ENCODE results near the gene SOWAHC. TPM values are rescaled to one million over a fixed set of nuclear protein-coding genes. Genes with fewer than 3 reads are reported as not detected.

Gene SOWAHC
- polyA plus RNA-seq, 1 experiment, result 5.2 TPM

GRCh38 chr2:109591206-109591605, 23.0 kb upstream of the SOWAHC start:
- no peak for TF ChIP-seq CTCF (IDR thresholded peaks at IDR 0.05; ENCODE audit: insufficient read depth, low read depth, low read length)
- no peak for DNase-seq (ENCODE audit: low read depth)
- CTCF ChIA-PET, result interaction anchor here (1.2 kb wide), 1 partner anchor 45 kb away, joined by 4 read pairs; no protein-coding TSS in a partner anchor
- POLR2A ChIA-PET, result no interaction called here
- Histone ChIP-seq H3K27me3 (ENCODE audit: control insufficient read depth, insufficient read depth, low read length) (no peaks in the 10 kb centered on the region), H3K36me3 (ENCODE audit: control insufficient read depth, insufficient read depth, low read length) (peaks cover 3% of the 10 kb centered on the region), H3K4me3 (ENCODE audit: low read depth, low read length) (no peak overlapping the region)

DNA sequence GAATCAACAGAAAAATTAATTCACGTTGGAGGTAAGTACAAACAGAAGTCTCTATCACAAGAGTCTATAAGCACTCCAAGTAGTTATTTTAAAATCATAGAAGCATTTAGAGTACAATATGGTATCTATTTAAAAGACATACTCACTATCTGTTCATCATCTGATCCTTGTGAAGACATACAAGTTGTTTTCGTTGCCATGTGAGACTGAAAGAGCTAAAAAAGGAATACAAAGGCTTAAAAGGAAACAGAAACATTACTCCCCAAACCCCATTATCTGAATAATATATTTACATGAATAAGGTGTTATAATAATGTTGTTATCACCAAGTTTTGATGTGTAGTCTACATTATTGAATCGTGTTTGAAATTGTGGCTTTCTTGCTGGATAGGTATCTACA, 21.3 kb upstream of the SOWAHC start:
- CTCF ChIA-PET, result no interaction called here
- Histone ChIP-seq H3K36me3 (ENCODE audit: control insufficient read depth, insufficient read depth, low read length) (peaks cover 3% of the 10 kb centered on the region), H3K27me3 (ENCODE audit: control insufficient read depth, insufficient read depth, low read length) (no peaks in the 10 kb centered on the region), H3K4me3 (ENCODE audit: low read depth, low read length) (no peak overlapping the region)
- TF ChIP-seq CTCF (IDR thresholded peaks at IDR 0.05; ENCODE audit: insufficient read depth, low read depth, low read length), result no peak
- DNase-seq (ENCODE audit: low read depth), result no peak
- POLR2A ChIA-PET, result no interaction called here

DNA sequence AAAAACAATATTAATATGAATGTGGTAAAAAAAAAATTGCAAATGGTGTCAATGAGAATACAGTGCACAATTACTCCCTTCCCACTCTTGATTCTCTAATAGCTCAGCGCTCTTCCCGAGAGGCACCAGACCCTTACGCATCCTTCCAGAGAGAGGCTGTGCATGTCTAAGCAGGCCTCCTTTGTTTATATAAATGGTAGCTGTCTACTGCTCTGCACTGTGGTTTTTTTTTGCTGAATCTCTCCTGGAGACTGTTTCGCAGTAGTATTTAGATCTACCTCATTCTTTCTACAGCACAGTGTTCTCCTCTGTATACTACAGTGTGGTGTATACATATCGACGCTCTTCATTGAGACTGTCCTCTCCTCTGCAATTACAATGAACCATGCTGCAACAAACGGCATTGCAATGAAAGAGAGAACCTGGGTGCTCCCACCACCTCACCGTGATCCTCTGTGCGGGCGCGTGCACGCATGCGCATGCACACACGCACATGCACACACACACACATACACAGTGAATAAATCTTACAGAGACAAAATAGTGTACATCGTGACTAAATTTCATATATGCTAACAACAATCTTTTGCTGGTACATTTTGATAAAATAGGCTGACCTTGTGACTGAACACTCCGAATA, 19.8 kb upstream of the SOWAHC start:
- ChIA-PET CTCF (interaction anchor here (1.3 kb wide), 1 partner anchor 21 kb away, joined by 5 read pairs; no protein-coding TSS in a partner anchor), POLR2A (no interaction called here)
- H3K36me3 ChIP-seq (ENCODE audit: control insufficient read depth, insufficient read depth, low read length), result peaks cover 3% of the 10 kb centered on the region
- H3K4me3 ChIP-seq (ENCODE audit: low read depth, low read length), result no peak overlapping the region
- DNase-seq (ENCODE audit: low read depth), result no peak
- TF ChIP-seq CTCF (IDR thresholded peaks at IDR 0.05; ENCODE audit: insufficient read depth, low read depth, low read length), result no peak
- no peaks in the 10 kb centered on the region for H3K27me3 ChIP-seq (ENCODE audit: control insufficient read depth, insufficient read depth, low read length)

- ChIA-PET POLR2A (no interaction called here), CTCF (no interaction called here)
- no peak for DNase-seq (ENCODE audit: low read depth)
- no peak overlapping the region for H3K4me3 ChIP-seq (ENCODE audit: low read depth, low read length)
- H3K27me3 ChIP-seq (ENCODE audit: control insufficient read depth, insufficient read depth, low read length), result no peaks in the 10 kb centered on the region
- no peak for TF ChIP-seq CTCF (IDR thresholded peaks at IDR 0.05; ENCODE audit: insufficient read depth, low read depth, low read length)
- H3K36me3 ChIP-seq (ENCODE audit: control insufficient read depth, insufficient read depth, low read length), result peaks cover 1% of the 10 kb centered on the region; the same call in 1 of the 2 replicates
Measured at GRCh38 chr2:109595644-109596043, 18.5 kb upstream of the SOWAHC start.

DNA sequence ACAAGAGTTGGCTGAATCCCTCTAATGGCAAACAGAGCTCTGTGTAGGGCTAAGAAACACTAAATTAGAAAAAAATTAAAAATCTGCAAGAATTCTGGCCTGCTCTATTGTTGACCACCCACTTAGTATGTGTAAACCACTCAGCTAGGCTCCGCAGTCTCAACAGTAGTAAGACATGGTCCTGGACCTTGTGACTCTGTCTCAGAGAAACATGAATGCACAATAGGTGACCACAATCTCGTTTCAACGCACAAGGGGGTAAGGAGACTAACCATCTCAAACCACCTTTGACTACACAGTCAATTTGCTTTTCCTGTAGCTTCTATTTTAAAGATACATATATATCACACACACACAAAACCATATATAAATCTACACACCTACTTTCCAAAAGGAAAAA, 16.9 kb upstream of the SOWAHC start:
- POLR2A ChIA-PET, result no interaction called here
- Histone ChIP-seq H3K36me3 (ENCODE audit: control insufficient read depth, insufficient read depth, low read length) (no peaks in the 10 kb centered on the region; the same call in 1 of the 2 replicates), H3K27me3 (ENCODE audit: control insufficient read depth, insufficient read depth, low read length) (no peaks in the 10 kb centered on the region), H3K4me3 (ENCODE audit: low read depth, low read length) (no peak overlapping the region)
- TF ChIP-seq CTCF (IDR thresholded peaks at IDR 0.05; ENCODE audit: insufficient read depth, low read depth, low read length), result no peak
- no peak for DNase-seq (ENCODE audit: low read depth)
- CTCF ChIA-PET, result no interaction called here
